GM18511 (cell line): ENCODE results near the gene DIO3.

Experiments used
- ATAC-seq: cut with Tn5 transposase; IDR thresholded peaks from one replicate; pipeline ENCODE4 v1.9.1; 2021; ENCODE audit warnings: mild to moderate bottlenecking, moderate library complexity; ENCODE audit not compliant: unreplicated experiment

Gene DIO3

GRCh38 chr14:101579372-101580080, 18.2 kb downstream of the DIO3 start:
- no peak for ATAC-seq

DNA sequence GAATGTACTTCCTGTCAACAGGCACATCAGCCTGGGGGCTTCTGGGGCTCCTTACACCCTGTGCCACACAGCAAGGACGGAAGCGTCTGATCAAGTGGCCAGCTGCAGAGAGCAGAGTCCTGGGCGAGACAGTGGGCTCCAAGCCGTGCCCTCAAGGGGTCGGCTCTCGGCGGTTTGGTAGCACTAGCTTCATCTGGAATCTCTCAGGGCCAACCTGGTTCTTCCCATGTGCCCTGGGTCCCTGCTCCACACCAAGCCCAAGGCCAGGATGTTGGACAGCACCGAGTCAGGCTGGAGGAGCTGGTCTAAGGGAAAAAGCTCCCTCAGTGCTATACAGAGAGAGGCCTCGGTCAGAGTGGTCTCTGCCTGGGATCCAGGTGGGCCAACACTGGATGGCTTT, 20.5 kb downstream of the DIO3 start:
- ATAC-seq: no peak

DNA sequence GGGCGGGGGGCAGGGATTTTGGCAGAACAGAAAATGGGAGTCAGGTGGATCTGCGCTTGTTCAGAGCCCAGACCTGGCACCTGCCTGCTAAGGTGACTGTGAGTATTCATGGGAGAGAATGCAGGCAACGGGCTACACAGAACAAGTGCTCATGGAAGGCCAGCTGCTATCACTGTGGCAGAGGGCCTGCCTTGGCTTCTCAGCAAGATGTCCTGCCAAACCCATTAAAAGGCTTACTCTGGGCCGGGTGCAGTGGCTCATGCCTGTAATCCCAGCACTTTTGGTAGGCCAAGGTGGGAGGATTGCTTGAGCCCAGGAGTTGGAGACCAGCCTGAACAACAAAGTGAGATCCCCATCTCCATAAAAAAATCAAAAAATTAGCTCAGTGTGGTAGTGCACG, 21.0 kb downstream of the DIO3 start:
- no peak for ATAC-seq

GRCh38 chr14:101583006-101583714, 21.9 kb downstream of the DIO3 start:
- ATAC-seq: no peak

DNA sequence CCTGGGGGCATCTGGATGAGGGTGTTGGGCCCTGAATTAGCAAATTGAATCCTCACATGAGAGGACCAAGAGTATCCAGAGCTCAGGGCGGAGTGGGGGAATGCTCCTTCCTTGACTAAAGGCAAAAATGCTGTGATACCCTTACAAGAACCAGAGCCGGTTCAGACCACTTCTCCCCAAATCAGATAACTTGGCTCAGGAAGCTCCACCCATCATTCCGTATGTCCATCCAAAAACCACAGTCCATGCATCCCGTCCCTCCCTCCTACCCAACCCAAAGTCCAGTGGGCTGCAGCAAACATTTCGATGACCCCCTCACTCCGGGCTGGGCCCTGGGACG, 22.4 kb downstream of the DIO3 start:
- ATAC-seq: no peak

DNA sequence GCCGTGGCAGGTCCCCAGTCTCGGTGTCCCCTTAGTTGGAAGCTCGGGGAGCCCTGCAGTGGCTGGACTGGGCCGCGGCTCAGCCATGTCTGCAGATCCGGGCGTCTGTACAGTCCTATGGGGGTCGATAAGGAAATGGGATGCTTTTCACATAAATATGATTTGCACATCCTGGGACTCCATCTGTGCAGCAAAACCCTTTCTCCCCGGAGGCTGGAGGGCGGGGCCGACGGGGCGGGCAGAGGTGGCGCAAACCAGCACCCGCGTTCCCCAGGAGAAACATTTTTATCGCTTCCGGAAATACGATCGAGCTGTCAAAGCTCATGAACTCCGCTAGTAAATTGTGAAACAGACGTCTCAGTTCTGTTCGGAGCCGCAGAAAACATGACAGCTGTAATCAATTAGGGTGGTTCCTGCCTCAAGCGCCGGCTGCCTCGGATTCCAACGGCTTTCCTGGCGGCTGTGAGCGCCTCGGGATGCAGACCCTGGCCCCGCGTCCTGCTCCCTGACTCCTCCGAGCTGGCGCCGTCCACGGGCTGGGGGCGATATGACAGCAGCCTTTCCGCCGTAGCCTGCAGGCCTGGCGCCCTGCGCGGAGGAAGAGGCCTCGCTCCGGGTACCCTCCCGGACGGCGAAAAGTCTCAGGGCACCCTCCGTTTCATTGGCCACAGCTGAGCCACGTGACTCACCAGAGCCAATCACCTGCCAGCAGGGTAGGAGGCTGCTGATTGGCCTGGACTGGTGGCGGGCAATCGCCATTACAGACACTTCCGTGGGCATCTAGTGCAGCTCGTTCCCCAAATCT, 23.0 kb downstream of the DIO3 start:
- ATAC-seq: no peak

DNA sequence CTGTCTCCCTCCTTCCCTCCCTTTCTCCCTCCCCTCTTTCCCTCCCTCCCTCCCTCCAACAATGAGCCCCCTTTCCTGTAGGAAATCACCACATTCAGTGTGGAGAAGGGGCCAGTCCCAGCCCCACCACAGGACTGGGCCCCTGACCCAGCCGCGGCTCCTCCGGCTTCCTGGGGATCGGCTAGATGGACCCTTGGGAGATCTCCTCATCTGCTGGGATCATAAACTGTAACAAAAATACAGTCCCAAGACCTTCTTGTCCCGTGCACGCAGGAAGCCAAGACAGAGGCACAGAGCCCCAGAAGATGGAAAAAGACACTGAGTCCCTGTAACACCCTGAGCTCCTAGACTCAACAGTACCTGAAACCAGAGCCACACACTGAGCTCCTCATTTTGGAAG, 23.9 kb downstream of the DIO3 start:
- no peak for ATAC-seq

- ATAC-seq: no peak
Measured at GRCh38 chr14:101586531-101587430, 25.5 kb downstream of the DIO3 start.

DNA sequence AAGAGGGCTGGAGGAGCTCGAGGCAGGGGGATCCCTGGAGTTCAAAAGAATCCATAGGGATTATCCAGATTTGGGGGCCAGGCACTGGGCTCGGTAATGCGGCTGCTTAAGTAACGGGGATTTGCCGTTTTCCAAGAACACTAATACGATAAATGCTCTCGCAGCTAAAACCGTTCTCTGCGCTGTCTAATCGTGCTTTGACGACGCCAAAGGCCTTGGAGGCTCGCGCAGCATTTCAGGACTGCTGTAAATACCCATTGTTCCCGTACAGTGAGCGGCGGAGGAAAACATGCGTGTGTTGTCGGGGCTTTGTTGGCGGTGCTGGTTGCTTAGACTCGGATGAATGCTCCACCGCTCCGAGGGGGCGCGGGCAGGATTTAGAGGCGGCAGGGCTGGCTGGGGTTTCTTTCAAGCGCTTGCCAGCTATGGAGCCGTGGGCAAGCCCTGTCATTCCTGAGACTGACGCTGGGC, 26.2 kb downstream of the DIO3 start:
- ATAC-seq: no peak

GRCh38 chr14:101588286-101588975, 27.1 kb downstream of the DIO3 start:
- no peak for ATAC-seq

GRCh38 chr14:101588990-101589389, 27.7 kb downstream of the DIO3 start:
- ATAC-seq: no peak

GRCh38 chr14:101589486-101590015, 28.3 kb downstream of the DIO3 start:
- no peak for ATAC-seq

DNA sequence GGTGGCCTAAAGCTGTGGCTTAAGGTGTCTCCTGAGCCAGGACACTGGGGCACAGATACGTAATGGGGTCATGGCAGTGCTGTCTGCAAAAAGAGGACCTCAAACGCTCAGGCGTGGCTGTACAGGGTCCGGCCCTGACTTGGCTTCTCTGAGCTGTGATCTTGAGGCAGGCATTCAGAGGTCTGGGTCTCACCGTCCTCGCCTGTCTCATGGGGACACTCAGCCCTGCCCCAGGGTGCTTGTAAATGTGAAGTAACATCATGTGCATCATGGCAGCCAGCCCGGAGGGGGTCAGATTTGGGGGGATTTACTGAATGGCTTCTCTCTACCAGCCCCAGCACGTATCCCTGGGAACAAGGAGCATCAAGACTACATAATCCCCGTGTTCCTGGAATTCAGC, 28.8 kb downstream of the DIO3 start:
- no peak for ATAC-seq

GRCh38 chr14:101590616-101591015, 29.3 kb downstream of the DIO3 start:
- no peak for ATAC-seq

DNA sequence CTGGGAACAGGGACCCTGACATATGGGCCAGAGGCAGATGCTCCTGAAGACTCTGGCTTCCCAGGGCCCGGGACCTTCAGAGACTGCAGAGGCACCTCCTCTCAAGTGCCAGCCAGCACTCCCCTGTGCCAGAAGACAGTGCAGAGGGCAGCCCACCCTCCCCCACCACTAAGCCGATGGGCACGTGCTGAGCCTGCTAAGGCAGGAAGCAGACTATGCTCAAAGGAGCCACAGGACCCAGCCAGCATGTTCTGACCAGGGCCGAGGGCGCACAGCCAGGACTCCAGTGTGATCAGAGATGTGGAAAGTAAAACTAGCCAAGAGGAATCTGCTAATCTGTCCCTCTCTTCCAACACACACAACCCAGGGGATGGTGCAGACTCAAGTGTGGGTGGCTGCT, 29.8 kb downstream of the DIO3 start:
- ATAC-seq: no peak

DNA sequence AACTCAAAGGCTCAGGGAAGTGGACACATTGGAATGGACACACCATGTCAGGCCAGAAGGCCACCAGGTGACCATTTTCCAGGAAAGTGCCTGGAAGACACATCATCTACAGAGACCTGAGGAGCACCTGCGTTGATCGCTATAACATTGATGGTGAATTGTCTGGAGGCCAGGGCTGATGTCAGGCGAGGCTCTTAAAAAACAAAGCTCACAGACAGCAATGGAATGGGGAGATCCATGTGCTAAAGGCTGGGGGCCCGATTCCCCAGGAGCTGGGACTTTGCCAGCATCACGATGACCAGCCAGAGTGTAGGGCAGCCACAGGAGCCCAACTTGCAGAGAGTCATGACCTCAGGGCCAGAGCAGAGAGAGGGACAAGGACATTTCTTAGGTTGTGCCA, 30.3 kb downstream of the DIO3 start:
- no peak for ATAC-seq

DNA sequence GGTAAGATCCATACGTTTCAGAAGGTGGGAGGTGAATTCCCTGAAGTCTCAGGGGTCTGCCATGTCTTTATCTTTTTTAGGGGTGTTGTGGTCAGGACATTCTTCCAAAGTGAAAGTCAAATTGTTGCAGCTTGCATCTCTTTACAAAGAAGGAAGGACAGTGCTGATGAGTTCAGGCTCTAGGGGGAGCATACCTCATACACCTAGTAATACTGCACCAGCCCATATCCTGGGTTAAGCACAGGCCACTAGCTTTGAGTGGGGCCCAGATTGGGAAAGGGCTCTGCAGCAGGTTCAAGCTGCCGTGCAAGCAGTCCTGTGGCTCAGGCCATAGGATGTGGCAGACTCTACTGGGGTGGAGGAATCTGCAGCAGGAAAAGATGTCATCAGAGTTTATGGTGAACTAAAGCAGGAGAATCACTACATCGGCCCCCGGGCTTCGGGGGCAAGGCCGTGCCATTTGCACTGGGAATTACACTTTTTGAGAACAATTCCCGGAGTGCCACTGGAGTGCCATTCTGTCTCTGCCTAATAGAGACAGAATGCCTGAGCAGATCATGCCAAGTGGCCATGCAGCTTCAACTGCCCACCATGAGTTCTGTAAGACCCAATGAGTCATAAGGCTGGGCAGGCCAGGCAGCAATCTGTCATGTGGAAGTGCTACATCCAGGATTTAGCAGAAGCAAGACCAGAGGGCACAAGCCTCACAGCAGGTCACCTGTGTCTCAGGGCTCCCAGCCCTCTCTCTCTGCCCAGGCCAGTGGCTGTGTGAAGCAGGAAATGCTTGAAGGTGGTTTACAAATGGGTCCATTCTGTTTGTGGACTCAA, 32.3 kb downstream of the DIO3 start:
- ATAC-seq: no peak

GRCh38 chr14:101594511-101595148, 33.3 kb downstream of the DIO3 start:
- ATAC-seq: no peak

GRCh38 chr14:101595349-101595748, 34.1 kb downstream of the DIO3 start:
- ATAC-seq: no peak
